Measurements from ENCODE around the gene HCFC1.

DNA sequence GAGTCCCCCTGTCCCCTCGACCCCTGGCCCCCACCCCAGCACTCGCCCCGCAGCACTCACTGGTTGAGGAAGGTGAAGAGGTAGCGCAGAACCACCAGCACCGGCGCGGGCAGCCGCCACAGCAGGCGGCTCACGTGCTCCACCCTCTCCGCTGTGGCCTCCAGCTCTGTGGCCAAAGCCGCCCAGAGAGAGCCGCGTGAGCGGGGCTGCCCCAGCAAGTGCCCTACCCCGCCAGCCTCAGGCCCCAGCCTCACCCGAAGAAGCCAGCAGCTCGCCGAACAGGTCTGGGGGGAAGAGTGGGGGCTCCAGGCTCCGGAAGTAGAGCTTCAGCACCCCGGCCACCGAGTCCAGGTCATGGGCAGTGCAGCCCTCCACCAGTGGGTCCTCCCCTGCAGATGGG, 61.2 kb downstream of the HCFC1 start:
- TF ChIP-seq, protein P1, sequence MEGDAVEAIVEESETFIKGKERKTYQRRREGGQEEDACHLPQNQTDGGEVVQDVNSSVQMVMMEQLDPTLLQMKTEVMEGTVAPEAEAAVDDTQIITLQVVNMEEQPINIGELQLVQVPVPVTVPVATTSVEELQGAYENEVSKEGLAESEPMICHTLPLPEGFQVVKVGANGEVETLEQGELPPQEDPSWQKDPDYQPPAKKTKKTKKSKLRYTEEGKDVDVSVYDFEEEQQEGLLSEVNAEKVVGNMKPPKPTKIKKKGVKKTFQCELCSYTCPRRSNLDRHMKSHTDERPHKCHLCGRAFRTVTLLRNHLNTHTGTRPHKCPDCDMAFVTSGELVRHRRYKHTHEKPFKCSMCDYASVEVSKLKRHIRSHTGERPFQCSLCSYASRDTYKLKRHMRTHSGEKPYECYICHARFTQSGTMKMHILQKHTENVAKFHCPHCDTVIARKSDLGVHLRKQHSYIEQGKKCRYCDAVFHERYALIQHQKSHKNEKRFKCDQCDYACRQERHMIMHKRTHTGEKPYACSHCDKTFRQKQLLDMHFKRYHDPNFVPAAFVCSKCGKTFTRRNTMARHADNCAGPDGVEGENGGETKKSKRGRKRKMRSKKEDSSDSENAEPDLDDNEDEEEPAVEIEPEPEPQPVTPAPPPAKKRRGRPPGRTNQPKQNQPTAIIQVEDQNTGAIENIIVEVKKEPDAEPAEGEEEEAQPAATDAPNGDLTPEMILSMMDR (IDR thresholded peaks at IDR 0.05; ENCODE audit: low read depth, low read length, poor library complexity, severe bottlenecking) = no peak
- TF ChIP-seq EZH2phosphoT487 (IDR thresholded peaks at IDR 0.05; ENCODE audit: borderline replicate concordance, low read length) = no peak
